HG02938 (cell line): ENCODE measurements around the gene TRIM64C.
"Not testable (repeated sequence)": the region's sequence is repeated elsewhere in the genome, so short reads cannot be mapped to it uniquely, and the experiment has no call there.

Experiments
- ATAC-seq: cut with Tn5 transposase; IDR thresholded peaks from one replicate; pipeline ENCODE4 v1.9.1; 2021; ENCODE audit warnings: mild to moderate bottlenecking, moderate library complexity; ENCODE audit not compliant: unreplicated experiment

Gene TRIM64C

GRCh38 chr11:49059012-49059411 lies at the start of gene TRIM64C:
Gene TRIM64C, minus strand, starts transcription at chr11:49059112. Its CDS starts 0 bp downstream, at chr11:49059112.
- not testable (repeated sequence) for ATAC-seq

GRCh38 chr11:49102356-49102755 lies 43.4 kb upstream of the TRIM64C start:
- ATAC-seq, result not testable (repeated sequence)

- not testable (repeated sequence) for ATAC-seq
These were observed 11.0 kb upstream of the TRIM64C start for GRCh38 chr11:49069897-49070296.

GRCh38 chr11:49049821-49050220 lies 9.1 kb downstream of the TRIM64C start:
- not testable (repeated sequence) for ATAC-seq

GRCh38 chr11:49048229-49048628 lies 10.7 kb downstream of the TRIM64C start:
- ATAC-seq, result not testable (repeated sequence)

GRCh38 chr11:49028523-49028922 lies 30.4 kb downstream of the TRIM64C start, which contains the start of gene TRIM49B:
Gene TRIM49B, plus strand, starts transcription at chr11:49028823. Its CDS starts 2,777 bp downstream, at chr11:49031600.
- not testable (repeated sequence) for ATAC-seq
